ENCODE data around the gene MYOF. TPM values are rescaled to one million over a fixed set of nuclear protein-coding genes. Genes with fewer than 3 reads are reported as not detected.

The MYOF gene
- total RNA-seq, 1 experiment from 2014 or later = 376 TPM

- ATAC-seq (no peak), DNase-seq (ENCODE audit: low read depth, low spot score) (no peak)
- no peak for TF ChIP-seq SIN3A (IDR thresholded peaks at IDR 0.05; ENCODE audit: borderline replicate concordance, insufficient read depth, low read depth, low read length)
- TF ChIP-seq, protein P1, sequence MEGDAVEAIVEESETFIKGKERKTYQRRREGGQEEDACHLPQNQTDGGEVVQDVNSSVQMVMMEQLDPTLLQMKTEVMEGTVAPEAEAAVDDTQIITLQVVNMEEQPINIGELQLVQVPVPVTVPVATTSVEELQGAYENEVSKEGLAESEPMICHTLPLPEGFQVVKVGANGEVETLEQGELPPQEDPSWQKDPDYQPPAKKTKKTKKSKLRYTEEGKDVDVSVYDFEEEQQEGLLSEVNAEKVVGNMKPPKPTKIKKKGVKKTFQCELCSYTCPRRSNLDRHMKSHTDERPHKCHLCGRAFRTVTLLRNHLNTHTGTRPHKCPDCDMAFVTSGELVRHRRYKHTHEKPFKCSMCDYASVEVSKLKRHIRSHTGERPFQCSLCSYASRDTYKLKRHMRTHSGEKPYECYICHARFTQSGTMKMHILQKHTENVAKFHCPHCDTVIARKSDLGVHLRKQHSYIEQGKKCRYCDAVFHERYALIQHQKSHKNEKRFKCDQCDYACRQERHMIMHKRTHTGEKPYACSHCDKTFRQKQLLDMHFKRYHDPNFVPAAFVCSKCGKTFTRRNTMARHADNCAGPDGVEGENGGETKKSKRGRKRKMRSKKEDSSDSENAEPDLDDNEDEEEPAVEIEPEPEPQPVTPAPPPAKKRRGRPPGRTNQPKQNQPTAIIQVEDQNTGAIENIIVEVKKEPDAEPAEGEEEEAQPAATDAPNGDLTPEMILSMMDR (IDR thresholded peaks at IDR 0.05) = no peak
- TF ChIP-seq TCF7L2 (IDR thresholded peaks at IDR 0.05; ENCODE audit: low read depth, low read length) = no peak
- no peak for TF ChIP-seq POLR2AphosphoS5 (IDR thresholded peaks at IDR 0.05; ENCODE audit: low read depth, low read length)
- TF ChIP-seq REST (IDR thresholded peaks at IDR 0.05; ENCODE audit: insufficient read depth in 1 of 2, low read depth in 2 of 2, low read length in 1 of 2) = no peak
- intact Hi-C loops (cut with micrococcal nuclease; ENCODE audit: unreplicated experiment) = no loop called here
- in situ Hi-C loops (cut with HindIII; ENCODE audit: low pct_unique_long_range_greater_than_20kb, low sequenced_read_pairs) = no loop called here
- CTCF ChIA-PET = no interaction called here
- Histone ChIP-seq H3K27me3 (ENCODE audit: control insufficient read depth, insufficient read depth, low read length) (no peaks in the 10 kb centered on the region), H3K36me3 (ENCODE audit: control insufficient read depth, insufficient read depth, low read length) (no peaks in the 10 kb centered on the region), H3K4me3 (ENCODE audit: low read depth in 2 of 2, low read length in 2 of 2) (no peak overlapping the region), H3K27ac (ENCODE audit: low read length) (no peak overlapping the region), H3K9me3 (ENCODE audit: control insufficient read depth, insufficient read depth, low read depth, low read length) (peaks cover 6% of the 10 kb centered on the region; the same call in 1 of the 2 replicates), H3K4me1 (ENCODE audit: control insufficient read depth, insufficient read depth, low read length) (no peaks in the 10 kb centered on the region)
- POLR2A ChIA-PET = no interaction called here
- no TSS peak for BruUV-seq (replicated peaks)
These were observed 212.9 kb downstream of the MYOF start for GRCh38 chr10:93269281-93269680.

- TF ChIP-seq POLR2AphosphoS5 (IDR thresholded peaks at IDR 0.05; ENCODE audit: low read depth, low read length) (no peak), SIN3A (IDR thresholded peaks at IDR 0.05; ENCODE audit: borderline replicate concordance, insufficient read depth, low read depth, low read length) (no peak), REST (IDR thresholded peaks at IDR 0.05; ENCODE audit: insufficient read depth in 1 of 2, low read depth in 2 of 2, low read length in 1 of 2) (no peak), TCF7L2 (IDR thresholded peaks at IDR 0.05; ENCODE audit: low read depth, low read length) (no peak)
- TF ChIP-seq, protein P1 (IDR thresholded peaks at IDR 0.05) = no peak
- Histone ChIP-seq H3K9me3 (ENCODE audit: control insufficient read depth, insufficient read depth, low read depth, low read length) (peaks cover 6% of the 10 kb centered on the region; the same call in 1 of the 2 replicates), H3K36me3 (ENCODE audit: control insufficient read depth, insufficient read depth, low read length) (no peaks in the 10 kb centered on the region), H3K4me1 (ENCODE audit: control insufficient read depth, insufficient read depth, low read length) (no peaks in the 10 kb centered on the region), H3K27ac (ENCODE audit: low read length) (no peak overlapping the region), H3K4me3 (ENCODE audit: low read depth in 2 of 2, low read length in 2 of 2) (no peak overlapping the region), H3K27me3 (ENCODE audit: control insufficient read depth, insufficient read depth, low read length) (no peaks in the 10 kb centered on the region)
- no TSS peak for BruUV-seq (replicated peaks)
- in situ Hi-C loops (cut with HindIII; ENCODE audit: low pct_unique_long_range_greater_than_20kb, low sequenced_read_pairs) (no loop called here), intact Hi-C loops (cut with micrococcal nuclease; ENCODE audit: unreplicated experiment) (no loop called here)
- CTCF ChIA-PET = no interaction called here
- DNase-seq (ENCODE audit: low read depth, low spot score) = no peak
- POLR2A ChIA-PET = interaction anchor here (0.6 kb wide), 1 partner anchor 412 kb away, joined by 3 read pairs; no protein-coding TSS in a partner anchor
- no peak for ATAC-seq
These were observed 214.1 kb downstream of the MYOF start for GRCh38 chr10:93268021-93268420.
